Hematopoietic multipotent progenitor cell treated with erythropoietin and hydrocortisone succinate and interleukin-3 and kit ligand, for 17 days (in vitro differentiated cells): Measurements from ENCODE around the gene APOBEC3B.
A peak's percentile ranks its signal among the peaks of the same experiment; 100 is the strongest.
"Not testable (repeated sequence)": the region's sequence is repeated elsewhere in the genome, so short reads cannot be mapped to it uniquely, and the experiment has no call there.

Source experiments
- DNase-seq: peaks from one replicate; pipeline ENCODE4 v3.0.0-alpha.2; 2015; ENCODE audit warnings: low spot score

The APOBEC3B gene

DNA sequence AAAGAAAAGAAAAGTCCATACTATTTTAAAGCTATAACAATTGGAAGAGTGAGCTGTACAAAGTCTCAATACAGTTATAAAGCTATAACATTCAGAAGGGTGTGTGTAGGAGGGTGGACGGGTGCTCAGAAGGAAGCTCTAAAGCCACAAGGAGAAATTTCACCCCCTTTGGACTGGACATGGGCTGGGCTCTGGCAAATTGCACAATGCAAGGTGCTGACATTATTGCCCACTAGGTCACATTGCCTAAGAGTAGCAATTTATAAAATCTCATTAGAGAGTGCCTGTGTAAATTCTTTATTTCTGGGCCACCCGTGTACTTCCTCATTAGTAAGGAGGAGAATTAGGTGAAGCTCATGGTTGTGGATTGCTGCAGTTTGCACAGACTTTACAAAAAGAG lies 30.4 kb upstream of the APOBEC3B start:
- DNase-seq = no peak

DNA sequence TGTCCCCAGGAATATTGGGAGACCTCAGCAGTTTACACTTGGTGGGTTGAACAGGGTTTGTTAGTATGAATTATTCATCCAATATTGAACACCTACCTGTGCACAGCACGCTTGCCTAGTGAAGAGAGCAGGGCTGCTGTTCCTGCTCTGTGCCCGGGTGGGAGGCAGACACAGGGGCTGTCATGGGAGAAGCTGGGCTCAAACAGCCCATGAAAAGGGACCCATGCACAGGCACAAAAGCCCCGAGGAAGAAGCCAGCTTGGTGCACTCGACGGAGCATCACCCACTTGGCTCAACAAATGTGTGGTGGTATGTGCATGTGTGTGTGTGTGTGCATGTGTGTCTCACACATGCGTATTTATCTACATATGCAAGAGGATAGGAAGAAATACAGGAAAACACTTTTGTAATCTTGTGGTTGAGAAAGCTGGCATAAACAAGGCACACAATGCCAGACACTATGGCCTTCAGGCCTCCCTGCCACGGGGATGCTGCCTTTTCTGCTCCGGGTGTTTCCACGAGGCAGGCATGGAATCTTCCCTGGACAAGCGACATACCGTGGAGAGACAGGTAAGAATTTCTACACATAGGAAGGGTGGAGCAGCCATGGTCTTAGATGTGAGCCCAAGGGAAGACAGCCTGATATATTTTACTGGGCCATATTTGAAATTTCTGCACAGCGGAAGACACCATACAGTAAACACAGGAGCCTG lies 29.7 kb upstream of the APOBEC3B start:
- DNase-seq = no peak

DNA sequence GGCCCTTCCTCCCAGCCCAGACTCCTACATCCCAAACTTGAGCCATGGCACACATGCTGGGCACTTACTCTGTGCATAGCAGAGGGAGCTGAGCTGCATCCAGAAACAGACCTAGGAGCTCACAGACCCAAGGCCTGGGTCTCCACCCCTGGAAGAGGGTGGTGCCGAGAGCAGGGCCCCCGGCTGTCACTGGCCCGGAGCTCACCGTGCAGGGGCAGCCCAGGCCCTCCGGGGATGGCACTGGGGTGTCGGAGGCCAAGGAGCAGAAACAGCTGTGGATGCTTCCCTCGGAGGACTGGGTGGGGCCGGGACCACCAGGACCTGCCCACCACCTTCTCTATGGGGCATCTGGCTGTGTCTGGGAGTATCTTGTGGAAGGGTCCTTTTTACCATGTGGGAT lies 29.1 kb upstream of the APOBEC3B start:
- no peak for DNase-seq

DNA sequence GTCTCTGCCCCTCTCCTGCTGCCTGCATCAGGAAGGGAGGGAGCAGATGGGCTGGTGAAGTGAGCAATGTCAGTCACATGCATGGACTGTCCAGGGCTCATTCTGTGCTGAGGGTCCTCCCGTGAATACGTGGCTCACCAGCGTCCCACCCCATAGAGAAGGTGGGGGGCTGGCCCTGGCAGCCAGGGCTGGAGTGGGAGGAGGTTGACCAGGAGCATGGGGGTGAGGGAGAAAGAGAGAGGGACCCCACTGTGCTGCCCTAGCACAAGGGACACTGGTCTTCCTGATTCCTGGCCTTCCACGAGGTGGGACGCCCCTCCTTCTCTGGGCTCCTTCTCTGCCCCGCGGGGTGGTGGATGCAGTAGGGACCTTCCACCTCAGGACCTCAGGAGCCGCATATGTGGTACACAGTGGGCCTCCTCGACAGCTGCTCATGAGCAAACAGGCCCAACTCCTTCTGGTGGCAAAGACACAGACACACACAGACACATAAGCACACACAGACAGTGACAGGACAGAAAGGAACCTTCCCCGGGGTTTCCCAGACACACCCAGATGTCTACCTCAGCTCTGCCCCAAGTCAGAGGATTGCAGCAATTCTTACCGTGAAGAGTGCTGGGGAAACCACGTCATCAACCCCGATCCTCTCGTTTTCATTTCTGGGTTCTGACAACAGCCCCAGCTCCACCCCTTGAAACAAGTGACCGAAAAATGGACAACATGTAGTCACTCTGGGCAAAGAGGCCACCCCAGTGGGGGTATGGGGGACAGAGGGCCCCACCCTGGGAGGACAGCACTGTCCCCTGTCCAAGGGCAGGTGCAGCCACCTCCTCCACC lies 28.4 kb upstream of the APOBEC3B start:
- DNase-seq = peak; percentile 59

DNA sequence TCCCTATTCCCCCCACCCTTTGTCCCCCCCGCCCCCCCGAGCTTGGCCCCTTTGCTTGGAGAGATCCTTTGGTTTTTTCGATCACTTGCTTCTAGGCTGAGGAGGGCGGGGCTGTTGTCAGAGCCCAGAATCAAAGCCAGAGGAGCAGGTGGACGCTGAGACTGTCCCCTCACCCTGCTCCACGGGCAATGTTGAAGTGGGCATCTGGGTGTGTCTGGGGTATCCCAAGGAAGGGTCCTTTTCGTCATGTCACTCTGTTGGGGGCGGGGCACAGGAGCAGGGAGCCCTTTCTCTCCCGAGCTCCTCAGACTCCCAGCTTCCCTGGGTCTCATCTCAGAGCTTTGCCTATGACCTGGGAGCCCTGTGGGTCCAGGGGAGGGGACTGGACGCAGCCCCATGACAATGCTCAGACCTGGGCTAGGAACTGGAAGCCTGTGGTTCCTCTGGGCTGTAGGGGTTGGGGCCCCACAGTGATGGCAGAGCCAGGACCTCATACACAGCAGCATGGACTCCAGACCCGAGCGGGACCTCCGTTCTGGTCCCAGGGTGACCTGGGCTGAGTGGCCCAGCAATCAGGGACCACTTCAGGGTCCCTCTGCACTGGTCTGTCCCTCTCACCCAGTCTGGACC lies 27.6 kb upstream of the APOBEC3B start:
- no peak for DNase-seq

DNA sequence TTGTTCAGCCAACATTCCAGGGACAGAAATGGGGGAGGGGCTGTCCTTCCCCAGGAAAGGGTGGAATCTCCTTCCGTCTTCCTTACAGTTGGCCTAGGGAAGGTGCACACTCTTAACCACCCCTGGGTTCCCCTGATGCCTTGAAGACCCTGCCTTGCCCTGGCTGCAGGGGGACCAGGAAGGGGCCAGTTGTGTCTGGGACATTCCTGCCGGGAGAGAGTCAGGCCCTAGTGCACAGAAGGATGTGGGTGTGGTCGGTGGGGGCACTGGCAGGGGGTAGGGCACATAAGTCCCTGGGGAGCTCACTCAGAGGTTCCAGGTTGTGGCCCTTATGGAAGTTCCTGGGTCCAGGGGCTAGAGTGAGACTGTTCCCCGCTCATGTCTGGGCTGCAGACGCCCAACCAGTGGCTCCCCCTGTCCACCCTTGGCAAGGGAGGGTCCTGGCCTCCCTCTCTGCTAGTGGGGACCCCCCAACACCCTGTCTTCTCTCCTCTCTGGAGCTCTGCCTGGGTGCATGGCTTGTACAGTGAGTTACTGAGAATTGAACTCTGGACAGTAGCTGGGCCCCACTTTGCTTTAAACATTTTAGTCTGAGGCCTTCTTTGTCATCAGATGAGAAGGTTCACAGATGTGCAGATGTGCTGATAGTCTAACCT lies 26.8 kb upstream of the APOBEC3B start:
- DNase-seq = no peak

DNA sequence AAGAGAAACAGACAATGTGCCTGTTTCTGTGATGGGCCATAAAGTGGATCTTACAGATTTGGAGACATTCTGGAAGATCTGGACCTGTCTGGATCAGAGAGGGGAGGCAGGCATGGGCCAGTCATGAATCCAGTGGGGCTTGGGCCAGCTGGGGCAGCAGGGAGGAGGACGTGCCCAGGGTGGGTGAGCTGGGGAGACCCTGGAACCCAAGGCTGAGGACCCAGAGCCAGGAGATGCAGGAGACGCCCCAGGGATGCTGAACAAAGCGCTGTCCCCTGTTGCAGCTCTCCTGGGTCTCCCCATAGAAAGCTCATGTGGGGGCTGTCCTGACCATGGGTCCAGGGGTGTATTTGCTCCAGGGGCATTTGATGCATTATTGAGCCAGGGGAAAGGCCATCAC lies 26.2 kb upstream of the APOBEC3B start:
- no peak for DNase-seq

DNA sequence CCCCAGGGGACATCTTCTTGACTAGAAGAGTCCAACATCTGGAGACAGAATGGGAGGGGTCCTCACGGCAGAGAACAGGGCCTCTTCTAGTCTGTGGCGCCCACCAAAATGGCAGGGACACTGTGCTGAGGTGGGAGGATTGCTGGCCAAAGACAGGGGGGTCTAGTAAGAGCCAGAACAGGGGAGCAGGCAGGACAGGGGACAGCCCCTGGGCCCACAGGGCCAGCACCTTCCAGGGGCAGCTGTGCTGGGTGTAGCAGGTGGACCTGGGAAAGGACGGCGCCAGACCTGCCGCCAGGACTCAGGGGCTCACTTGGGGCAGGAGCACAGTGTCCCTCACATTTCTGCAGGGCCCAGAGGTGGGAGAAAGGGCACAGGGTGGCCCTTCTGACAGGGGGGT lies 25.6 kb upstream of the APOBEC3B start:
- no peak for DNase-seq

DNA sequence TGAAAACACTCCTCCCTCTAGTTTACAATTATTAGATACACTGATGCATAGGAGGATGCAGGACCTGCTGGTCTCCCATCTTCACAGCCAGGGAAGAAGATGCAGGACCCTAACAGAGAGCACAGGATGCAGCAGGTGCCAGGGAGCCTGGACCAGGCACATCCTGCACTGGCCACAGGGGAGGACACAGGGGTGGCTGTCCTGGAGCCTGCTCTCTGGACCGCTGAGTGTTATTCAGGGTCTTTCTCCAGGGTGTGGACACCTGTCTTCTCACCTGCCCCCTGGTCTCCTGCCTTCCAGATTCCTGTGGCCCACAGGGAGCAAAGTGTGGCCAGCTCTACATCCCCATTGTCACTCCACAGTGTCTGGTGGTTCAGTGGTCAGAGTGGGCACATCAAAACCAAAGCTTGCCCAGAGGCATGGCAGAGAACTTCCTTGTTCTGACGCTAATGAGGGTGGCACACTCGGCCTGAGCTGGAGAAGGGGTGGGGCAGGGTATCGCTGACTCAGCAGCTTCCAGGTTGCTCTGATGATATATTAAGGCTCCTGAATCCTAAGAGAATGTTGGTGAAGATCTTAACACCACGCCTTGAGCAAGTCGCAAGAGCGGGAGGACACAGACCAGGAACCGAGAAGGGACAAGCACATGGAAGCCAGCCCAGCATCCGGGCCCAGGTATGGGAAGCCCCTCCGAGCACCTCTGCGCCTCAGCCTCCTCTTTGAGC lies 24.9 kb upstream of the APOBEC3B start, which contains the start of gene APOBEC3A:
TSS of gene APOBEC3A (plus strand) at position 564 of the 725 bp plus-strand sequence. CDS start at position 647, 83 bp downstream.
- DNase-seq = peak; percentile 82

DNA sequence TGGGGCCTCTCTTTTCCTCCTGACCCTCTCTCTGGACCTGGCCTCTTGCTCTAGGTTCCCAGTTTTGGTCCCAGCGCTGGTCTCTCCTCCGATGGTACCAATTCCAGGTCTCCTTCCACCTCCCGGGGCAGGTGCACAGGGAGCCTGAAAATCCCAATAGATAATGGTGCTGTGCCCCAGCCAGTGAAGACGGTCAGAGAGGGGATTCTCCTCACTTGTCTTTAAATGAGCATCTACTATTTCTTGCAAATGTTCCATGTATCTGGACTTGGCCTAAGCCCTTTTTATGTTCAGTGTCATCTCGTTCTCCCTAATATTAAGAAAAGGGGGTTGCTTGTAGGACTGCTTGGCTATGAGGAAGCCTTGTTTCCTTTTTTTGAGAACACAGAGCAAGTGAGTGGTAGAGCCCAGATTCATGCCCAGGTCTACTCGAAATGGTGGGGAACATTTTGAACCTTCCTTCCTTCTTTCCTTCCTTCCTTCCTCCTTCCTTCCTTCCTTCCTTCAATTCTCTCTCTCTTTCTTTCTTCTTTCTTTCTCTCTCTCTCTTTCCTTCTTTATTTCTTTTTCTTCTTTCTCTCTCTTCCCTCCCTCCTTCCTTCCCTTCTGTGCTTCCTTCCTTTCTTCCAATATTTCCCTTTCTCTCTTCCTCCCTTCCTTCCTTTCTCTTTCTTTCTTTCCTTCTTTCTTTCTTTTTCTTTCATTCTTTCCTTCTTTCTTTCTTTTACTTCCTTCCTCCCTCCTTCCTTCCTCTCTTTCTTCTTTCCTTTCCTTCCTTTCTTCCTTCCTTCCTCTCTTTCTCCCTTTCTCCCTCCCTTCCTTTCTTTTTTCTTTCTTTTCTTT lies 24.1 kb upstream of the APOBEC3B start:
- DNase-seq = no peak

DNA sequence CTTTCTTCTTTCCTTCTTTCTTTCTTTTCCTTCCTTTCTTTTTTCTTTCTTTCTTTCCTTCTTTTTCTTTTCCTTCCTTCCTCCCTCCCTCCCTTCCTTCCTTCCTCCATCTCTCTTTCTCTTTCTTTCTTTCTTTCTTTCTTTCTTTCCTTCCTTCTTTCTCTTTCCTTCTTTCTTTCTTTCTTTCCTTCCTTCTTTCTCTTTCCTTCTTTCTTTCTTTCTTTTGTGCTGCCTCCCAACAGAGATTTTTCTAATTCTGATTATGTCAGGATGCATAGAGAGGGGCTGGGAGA lies 23.6 kb upstream of the APOBEC3B start:
- not testable (repeated sequence) for DNase-seq

DNA sequence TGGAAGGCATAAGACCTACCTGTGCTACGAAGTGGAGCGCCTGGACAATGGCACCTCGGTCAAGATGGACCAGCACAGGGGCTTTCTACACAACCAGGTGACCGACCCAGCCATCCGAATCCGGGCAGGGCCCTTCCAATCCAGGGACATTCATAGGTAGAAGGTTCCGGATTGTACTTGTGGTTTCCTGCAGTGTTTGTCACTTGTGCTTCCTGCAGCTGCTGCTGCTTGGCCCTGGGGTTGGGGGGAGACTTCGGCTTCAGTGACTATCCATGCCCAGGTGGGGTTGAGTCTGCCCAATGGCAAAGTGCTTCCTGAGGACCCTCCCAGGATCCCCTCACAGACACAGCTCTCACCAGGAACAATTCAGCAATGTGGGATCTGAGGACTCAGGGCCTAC lies 22.6 kb upstream of the APOBEC3B start:
- no peak for DNase-seq

DNA sequence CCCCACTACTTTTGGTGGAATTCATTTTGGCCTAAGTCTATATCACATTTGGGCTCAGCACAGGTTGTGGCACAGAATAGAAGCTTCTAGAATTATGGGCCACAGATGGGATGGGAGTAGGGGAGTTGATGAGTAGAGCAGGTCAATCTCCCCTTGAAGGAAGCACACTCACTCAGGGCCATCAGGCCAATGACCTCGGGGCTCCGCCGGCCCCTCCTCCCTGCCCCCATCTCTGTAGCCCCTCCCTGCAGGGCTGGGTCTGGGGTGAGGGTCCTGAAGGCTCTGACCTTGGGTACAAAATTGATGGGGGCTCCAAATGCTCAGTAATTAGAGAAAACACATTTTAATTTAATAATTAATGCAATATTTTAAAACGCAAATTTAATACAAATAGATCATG lies 21.5 kb upstream of the APOBEC3B start:
- DNase-seq = not testable (repeated sequence)

DNA sequence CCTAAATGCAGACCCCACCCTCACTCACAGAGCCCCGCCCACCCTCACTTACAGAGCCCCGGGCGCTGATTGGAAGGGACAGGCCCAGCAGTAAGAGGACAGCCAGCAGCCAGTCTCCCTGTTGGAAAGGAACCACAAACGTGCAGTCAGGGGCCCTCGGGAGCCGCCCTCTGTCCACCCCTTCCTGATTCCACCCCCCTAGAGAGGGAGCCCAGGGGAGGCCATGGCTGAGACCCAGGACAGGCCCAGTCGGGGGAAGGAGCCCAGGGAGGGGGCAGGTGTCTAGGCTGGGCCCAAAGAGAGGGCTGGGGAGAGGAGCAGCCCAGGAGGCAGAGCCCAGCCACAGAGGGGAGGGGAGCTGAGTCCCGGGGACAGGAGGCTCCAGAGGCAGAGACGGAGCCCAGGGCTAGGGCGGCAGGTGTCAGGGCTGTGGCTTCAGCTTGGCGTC lies 18.8 kb upstream of the APOBEC3B start:
- not testable (repeated sequence) for DNase-seq

DNA sequence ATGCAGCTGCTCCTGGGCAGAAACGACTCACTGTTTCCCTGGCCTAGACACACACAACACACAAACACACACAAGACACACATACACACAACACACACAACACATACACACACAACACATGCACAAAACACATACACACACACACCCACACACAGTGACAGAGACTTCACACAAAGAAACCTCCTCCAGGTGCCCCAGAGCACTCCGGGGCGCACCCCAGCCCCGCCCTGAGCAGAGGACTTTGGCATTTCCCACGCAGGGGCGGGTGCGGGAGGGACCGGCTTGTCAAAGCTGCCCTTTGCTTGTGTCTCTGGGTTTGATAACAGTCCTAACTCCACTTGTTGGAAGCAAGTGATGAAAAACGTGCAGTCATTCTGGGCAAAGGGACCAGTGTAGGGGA lies 18.3 kb upstream of the APOBEC3B start:
- DNase-seq = peak; percentile 73

DNA sequence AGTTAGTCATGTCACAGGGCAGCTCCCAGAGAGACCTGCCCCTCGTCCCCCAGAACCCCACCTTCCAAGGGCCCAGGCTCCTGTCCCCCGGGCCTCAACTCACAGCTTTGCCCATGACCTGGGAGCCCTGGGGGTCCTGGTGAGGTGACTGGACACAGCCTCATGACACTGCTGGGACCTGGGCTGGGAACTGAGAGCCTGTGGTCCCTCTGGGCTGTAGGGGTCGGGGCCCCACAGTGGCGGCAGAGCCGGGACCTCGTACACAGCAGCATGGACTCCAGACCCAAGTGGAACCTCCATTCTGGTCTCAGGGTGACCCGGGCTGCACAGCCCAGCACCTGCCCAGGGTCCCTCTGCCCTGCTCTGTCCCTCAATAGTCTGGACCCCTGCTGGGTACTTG lies 17.8 kb upstream of the APOBEC3B start:
- no peak for DNase-seq

DNA sequence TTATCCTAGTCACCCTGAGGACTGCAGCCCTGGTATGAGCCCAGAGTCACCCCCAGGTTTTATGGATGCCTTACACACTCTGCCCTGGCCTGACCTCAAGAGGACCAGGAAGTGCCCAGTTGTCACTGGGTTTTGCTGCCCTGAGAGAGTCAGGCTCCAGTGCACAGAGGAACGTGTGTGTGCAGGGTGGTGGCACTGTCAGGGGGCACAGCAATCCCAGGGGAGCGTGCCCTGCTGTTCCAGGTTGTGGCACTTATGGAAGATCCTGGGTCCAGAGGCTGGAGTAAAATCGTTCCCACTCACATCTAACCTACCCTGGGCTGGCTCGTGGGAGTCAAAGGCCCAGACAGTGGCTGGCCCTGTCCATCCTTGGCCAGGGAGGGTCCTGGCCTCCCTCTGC lies 17.2 kb upstream of the APOBEC3B start:
- no peak for DNase-seq

DNA sequence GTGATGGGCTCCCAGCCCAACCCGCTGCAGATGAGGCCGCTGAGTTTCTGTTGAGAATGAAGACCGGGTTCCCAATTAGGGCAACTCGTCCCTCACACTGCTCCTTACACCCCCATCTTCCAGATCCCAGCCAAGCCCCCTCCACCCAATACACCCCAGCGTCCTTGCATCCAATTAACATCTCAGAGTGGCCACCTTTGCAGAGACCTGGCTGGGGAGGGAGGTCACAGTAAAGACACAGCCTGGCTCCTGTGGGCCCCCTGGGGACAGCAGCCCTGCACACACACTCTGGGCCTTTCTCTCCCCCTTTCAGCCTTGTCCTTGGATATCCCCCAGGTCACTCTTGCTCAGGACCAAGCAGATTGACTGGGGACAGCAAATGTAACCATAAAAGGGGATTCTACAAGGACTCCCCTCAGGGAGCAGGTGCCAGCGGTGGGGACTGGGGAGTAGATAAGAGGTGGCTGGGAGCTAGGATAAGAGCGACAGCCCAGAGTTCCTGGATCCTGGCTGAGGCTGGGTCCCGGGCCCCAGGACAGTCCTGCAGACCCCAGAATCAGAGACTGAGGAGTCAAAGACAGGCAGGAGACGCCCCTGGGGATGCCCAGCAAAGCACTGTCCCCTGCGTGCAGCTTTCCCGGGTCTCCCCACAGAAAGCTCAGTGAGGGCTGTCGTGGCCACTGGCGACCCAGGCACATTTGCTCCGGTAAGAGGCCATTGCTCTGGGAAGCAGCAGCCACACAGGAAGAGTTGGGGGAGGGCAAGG lies 16.4 kb upstream of the APOBEC3B start:
- no peak for DNase-seq

DNA sequence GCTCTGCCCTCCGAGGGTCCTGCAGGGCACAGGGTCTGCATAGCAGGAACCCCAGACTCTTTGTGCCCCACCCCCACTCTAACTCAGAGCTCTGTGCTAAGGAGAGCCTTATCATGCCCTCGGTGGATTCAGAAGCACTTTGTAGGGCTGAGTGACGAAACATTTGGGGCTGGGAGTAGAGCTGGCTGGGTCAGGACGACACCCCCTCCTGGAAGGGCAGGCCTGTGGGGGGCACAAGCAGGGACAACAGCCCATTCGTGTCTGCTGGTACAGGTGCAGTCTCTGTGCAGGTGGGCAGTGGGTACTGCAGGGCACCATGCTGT lies 15.8 kb upstream of the APOBEC3B start:
- DNase-seq = no peak

DNA sequence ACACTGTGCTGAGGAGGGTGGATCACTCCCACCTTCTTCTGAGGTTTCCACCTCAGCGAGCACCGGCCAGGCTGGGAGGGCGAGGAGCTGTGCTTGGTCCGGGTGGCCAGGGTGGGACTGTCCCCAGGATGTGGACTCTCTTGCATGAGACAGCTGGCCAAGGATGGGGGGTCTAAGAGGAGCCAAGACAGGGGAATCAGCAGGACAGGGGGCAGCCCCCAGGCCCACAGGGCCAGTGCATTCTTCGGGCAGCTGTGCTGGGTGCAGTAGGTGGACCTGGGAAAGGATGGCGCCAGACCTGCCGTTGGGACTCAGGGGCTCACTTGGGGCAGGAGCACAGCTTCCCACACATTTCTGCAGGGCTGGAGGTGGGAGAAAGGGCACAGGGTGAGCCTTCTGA lies 15.2 kb upstream of the APOBEC3B start:
- DNase-seq = no peak
